ENCODE measurements around the gene ZNF816. TPM values are rescaled to one million over a fixed set of nuclear protein-coding genes. Genes with fewer than 3 reads are reported as not detected.
"Not testable (repeated sequence)": the region's sequence is repeated elsewhere in the genome, so short reads cannot be mapped to it uniquely, and the experiment has no call there.

ZNF816 gene
- total RNA-seq, 2 experiments from 2014 or later = 11.8 to 14.9 TPM

DNA sequence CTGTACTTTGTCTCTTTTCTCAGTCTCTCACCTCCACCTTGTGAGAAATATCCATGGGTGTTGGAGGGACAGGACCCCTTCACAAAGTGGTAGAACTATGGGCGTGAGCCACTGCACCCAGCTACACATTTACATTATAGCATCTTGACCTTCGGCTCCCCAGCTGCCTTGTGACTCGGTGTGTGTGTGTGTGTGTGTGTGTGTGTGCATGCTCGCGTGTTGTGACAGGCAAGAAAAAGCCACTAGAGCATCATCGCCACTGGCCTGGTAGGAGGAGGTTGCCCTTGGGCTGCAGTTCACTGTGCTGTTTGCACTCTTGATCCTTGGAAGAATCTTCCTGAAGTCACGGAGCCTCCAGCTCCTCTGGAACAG is 25.7 kb downstream of the ZNF816 start:
- DNase-seq = no peak
- H3K9me3 Mint-ChIP-seq = peaks cover 47% of the 10 kb centered on the region
- ChIA-PET CTCF (no interaction called here), POLR2A (no interaction called here)
- H3K27ac Mint-ChIP-seq = no peak overlapping the region
- H3K27me3 Mint-ChIP-seq = no peaks in the 10 kb centered on the region
- H3K4me1 Mint-ChIP-seq = peaks cover 17% of the 10 kb centered on the region
- no peak overlapping the region for H3K4me3 Mint-ChIP-seq
- H3K36me3 Mint-ChIP-seq (ENCODE audit: low read depth) = peaks cover 64% of the 10 kb centered on the region

DNA sequence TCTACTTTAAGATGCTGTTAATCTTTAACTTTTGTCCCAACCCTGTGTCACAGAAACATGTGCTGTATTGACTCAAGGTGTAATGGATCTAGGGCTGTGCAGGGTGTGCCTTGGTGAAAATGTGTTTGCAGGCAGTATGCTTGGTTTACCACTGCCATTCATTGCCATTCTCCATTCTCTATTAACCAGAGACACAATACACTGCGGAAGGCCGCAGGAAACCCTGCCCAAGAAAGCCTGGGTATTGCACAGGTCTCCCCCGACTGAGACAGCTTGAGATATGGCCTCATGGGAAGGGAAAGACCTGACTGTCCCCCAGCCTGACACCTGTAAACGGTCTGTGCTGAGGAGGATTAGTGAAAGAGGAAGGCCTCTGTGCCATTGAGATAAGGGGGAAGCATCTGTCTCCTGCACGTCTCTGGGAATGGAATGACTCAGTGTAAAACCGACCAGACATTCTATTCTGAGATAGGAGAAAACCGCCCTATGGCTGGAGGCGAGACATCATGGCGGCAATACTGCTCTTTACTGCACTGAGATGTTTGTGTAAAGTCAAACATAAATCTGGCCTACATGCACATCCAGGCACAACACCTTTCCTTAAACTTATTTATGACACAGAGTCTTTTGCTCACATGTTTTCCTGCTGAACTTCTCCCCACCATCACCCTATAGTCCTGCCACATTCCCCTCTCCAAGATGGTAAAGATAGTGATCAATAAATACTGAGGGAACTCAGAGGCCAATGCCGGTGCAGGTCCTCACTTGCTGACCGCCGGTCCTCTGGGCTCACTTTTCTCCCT is 26.3 kb downstream of the ZNF816 start:
- peaks cover 48% of the 10 kb centered on the region for H3K9me3 Mint-ChIP-seq
- H3K27ac Mint-ChIP-seq = no peak overlapping the region
- ChIA-PET POLR2A (no interaction called here), CTCF (no interaction called here)
- peaks cover 12% of the 10 kb centered on the region for H3K4me1 Mint-ChIP-seq
- no peaks in the 10 kb centered on the region for H3K27me3 Mint-ChIP-seq
- no peak for DNase-seq
- H3K4me3 Mint-ChIP-seq = no peak overlapping the region
- peaks cover 63% of the 10 kb centered on the region for H3K36me3 Mint-ChIP-seq (ENCODE audit: low read depth)

DNA sequence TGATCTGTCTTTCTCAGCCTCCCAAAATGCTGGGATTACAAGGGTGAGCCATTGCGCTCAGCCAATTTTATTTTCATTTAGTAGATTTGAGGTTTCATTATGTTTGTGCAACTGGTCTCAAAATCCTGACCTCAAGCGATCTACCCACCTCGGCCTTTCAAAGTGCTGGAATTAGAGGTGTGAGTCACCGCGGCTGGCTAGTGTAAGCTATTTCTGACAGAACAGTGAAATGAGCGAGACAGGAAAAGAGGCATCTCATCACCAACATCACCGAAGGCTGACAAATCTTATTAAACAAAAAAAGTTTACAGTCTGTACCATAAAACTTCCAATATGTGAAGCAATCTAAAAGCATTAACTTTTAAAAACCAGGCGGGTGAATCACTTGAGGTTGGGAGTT is 27.2 kb downstream of the ZNF816 start:
- peaks cover 62% of the 10 kb centered on the region for H3K36me3 Mint-ChIP-seq (ENCODE audit: low read depth)
- H3K4me3 Mint-ChIP-seq = no peak overlapping the region
- CTCF ChIA-PET = no interaction called here
- POLR2A ChIA-PET = no interaction called here
- H3K4me1 Mint-ChIP-seq = peaks cover 8% of the 10 kb centered on the region
- DNase-seq = no peak
- H3K9me3 Mint-ChIP-seq = peaks cover 43% of the 10 kb centered on the region
- H3K27ac Mint-ChIP-seq = no peak overlapping the region
- no peaks in the 10 kb centered on the region for H3K27me3 Mint-ChIP-seq

DNA sequence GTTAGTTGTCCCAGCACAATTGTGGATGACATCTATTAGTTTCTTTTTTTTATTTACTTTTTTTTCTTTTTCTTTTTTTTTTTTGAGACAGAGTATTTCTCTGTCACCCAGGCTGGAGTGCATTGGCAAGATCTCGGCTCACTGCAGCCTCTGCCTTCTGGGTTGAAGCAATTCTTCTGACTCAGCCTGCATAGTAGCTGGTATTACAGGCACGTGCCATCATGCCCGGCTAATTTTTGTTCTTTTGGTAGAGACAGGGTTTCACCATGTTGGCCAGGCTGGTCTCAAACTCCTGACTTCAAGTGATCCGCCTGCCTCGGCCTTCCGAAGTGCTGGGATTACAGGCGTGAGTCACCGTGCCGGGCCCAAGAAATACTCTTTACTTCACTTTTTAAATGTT is 38.0 kb downstream of the ZNF816 start:
- CTCF ChIA-PET, H3K4me3 Mint-ChIP-seq, POLR2A ChIA-PET, DNase-seq, H3K27ac Mint-ChIP-seq, H3K27me3 Mint-ChIP-seq: not testable (repeated sequence)
- Mint-ChIP-seq H3K4me1 (peaks cover 31% of the 10 kb centered on the region), H3K36me3 (ENCODE audit: low read depth) (peaks cover 56% of the 10 kb centered on the region), H3K9me3 (peaks cover 27% of the 10 kb centered on the region)

DNA sequence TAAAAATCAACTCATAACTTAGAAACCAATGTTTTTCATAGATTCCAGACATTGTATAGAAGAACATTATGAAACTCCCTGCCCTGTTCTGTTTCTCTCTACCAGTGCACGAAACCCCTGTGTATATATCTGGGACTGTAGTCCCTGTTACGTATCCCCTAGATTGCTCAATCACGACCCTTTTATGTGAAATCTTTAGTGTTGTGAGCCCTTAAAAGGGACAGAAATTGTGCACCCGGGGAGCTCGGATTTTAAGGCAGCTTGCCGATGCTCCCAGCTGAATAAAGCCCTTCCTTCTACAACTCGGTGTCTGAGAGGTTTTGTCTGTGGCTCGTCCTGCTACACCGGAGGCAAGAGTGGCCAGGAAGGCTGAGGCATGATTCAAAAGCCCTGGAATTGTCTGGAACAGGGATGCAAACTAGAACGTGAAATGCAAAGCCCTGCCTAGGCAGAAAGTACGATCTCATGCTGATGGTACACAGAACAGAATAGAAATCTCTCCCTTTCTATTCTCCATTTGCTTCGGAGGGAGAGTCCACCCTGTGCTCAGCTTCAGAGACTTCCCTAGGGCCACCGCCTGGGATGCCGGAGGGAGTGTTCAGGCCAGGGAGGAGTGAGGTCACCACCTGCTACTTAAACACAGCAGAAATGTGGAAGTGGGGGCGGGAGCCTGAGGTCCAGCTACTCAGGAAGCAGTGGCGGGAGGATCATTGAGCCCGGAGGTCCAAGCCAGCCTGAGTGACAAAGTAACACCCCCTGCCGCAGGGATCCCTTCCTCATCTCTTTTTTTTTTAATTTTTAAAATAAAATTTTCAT is 38.7 kb downstream of the ZNF816 start:
- Mint-ChIP-seq H3K4me1 (peaks cover 31% of the 10 kb centered on the region), H3K36me3 (ENCODE audit: low read depth) (peaks cover 49% of the 10 kb centered on the region), H3K9me3 (peaks cover 23% of the 10 kb centered on the region), H3K27me3 (no peaks in the 10 kb centered on the region), H3K27ac (peak overlapping the region; percentile 91), H3K4me3 (peak overlapping the region; percentile 91)
- POLR2A ChIA-PET = no interaction called here
- DNase-seq = no peak
- CTCF ChIA-PET = no interaction called here

DNA sequence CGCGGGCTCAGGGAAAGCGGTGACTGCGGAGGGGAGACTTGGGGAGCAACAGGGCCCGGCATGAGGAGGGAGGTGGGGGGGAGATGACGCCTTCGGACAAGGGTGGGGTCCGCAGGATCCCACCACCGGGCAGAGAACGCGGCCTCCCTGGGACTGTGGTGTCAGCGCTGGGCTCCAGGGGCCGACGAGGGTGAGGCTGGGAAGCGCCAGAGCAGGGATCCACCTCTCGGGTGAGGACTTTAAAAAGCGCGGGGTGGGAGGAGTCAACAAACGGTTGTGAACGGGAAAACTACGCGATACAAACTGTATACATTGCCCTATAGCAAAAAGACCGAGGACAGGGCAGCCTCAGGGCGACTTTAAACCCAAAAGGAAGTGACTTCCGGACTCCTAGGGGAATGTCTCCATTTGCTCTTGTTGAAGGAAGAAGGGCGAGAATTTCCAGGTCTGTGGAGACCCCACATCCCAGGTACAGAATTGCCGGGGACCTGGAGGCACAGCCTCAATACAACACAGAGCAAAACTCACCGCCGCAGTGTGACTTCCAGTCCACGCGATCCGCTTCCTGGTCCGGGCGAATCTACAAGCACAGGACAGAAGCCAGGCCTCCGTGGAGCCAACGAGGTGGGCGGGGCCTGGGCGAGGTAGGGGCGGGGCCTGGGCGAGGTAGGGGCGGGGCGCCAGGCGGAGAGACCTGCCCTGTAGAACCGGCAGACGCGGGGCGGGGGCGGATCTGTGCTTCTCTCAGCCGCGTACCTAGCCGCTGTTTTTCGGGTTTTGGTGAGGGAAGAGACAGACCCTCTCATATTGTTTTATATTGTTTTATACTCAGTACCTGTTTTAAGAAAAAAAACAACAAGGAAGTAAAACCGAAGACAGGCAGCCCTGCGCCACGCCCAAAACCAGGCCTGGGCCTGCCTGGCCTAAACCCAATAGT is 39.6 kb downstream of the ZNF816 start, which contains the start of gene ZNF888:
Gene ZNF888 (minus strand): TSS at position 588 of the 937 bp plus-strand sequence. CDS start 5,555 bp downstream, outside the sequence.
- POLR2A ChIA-PET = no interaction called here

DNA sequence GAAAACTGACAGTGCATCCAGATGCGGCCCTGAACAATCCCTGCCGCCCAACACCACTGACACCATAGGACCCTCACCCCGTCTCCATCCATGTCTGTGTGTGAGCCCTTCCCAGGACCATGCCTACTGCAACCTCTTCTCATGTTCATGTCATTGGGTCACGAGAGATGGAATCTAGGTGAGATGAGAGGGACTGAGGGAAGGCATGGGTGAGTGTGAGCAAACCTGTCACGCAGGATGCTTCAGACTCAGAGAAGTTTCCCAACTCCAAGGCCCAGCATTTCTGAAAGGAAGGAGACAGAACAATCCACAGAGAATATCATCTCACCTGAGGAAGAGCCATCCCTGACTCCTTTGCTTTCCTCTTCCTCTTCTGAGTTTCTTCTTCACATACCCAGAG is 45.1 kb downstream of the ZNF816 start:
- Mint-ChIP-seq H3K9me3 (peaks cover 11% of the 10 kb centered on the region), H3K27ac (peak overlapping the region; percentile 21), H3K4me3 (no peak overlapping the region), H3K27me3 (no peaks in the 10 kb centered on the region), H3K4me1 (peaks cover 14% of the 10 kb centered on the region), H3K36me3 (ENCODE audit: low read depth) (peaks cover 65% of the 10 kb centered on the region)
- POLR2A ChIA-PET = no interaction called here
- no peak for DNase-seq
- CTCF ChIA-PET = no interaction called here

More for the DNA sequence above, 39.6 kb downstream of the ZNF816 start, which contains the start of gene ZNF888:
- no peaks in the 10 kb centered on the region for H3K27me3 Mint-ChIP-seq
- CTCF ChIA-PET = no interaction called here
- peak; percentile 91 for DNase-seq
- peaks cover 31% of the 10 kb centered on the region for H3K4me1 Mint-ChIP-seq
- peak within 1 kb of the TSS; percentile 91 for H3K27ac Mint-ChIP-seq
- H3K4me3 Mint-ChIP-seq = peak within 1 kb of the TSS; percentile 91
- H3K36me3 Mint-ChIP-seq (ENCODE audit: low read depth) = peaks cover 41% of the 10 kb centered on the region
- peaks cover 17% of the 10 kb centered on the region for H3K9me3 Mint-ChIP-seq

DNA sequence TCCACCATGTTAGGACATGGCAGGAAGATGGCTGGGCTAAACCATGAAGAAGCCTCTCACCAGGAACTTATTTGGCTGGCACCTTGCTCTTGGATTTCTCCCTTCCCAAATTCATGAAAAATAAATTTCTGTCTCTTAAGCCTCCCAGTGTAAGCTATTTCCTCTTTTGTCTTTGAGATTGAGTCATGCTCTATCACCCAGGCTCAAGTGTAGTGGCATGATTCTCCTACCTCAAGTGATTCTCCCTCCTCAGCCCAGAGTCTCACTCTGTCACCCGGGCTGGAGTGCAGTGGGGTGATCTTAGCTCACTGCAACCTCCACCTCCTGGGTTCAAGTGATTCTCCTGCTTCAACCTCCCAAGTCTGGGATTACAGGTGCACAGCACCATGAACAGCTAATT is 52.0 kb downstream of the ZNF816 start:
- H3K36me3 Mint-ChIP-seq (ENCODE audit: low read depth) = peaks cover 74% of the 10 kb centered on the region
- H3K4me3 Mint-ChIP-seq = no peak overlapping the region
- ChIA-PET CTCF (no interaction called here), POLR2A (no interaction called here)
- H3K9me3 Mint-ChIP-seq = peaks cover 43% of the 10 kb centered on the region
- no peak for DNase-seq
- no peaks in the 10 kb centered on the region for H3K4me1 Mint-ChIP-seq
- H3K27me3 Mint-ChIP-seq = no peaks in the 10 kb centered on the region
- H3K27ac Mint-ChIP-seq = no peak overlapping the region

DNA sequence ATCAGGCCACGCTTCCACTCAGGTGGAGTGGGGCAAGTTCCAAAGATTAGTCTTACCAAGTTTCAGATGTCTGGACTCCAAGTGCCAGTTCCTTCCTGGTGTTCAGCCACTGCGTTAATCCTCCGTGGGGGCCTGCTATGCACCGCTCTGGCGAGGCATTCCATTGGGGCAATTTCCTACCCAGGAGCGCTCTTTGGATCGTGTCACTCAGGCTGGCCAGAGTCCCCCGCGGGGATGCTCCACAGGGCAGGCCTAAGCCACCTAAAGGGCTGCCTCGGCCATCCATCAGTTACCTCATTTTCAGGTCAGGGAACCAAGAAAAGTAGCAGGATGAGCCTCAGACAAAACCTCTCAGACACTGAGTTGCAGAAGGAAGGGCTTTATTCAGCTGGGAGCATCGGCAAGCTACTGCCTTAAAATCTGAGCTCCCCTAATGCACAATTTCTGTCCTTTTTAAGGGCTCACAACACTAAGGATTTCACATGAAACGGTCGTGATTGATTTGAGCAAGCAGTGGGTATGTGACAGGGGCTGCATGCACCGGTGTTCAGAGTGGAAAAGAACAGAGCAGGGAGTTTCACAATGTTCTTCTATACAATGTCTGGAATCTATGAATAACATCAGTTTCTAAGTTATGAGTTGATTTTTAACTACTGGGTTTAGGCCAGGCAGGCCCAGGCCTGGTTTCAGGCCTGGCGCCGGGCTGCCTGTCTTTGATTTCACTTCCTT is 58.5 kb downstream of the ZNF816 start:
- Mint-ChIP-seq H3K36me3 (ENCODE audit: low read depth) (peaks cover 41% of the 10 kb centered on the region), H3K9me3 (peaks cover 52% of the 10 kb centered on the region)
- DNase-seq, CTCF ChIA-PET, H3K27me3 Mint-ChIP-seq, H3K27ac Mint-ChIP-seq, H3K4me1 Mint-ChIP-seq, POLR2A ChIA-PET, H3K4me3 Mint-ChIP-seq: not testable (repeated sequence)

DNA sequence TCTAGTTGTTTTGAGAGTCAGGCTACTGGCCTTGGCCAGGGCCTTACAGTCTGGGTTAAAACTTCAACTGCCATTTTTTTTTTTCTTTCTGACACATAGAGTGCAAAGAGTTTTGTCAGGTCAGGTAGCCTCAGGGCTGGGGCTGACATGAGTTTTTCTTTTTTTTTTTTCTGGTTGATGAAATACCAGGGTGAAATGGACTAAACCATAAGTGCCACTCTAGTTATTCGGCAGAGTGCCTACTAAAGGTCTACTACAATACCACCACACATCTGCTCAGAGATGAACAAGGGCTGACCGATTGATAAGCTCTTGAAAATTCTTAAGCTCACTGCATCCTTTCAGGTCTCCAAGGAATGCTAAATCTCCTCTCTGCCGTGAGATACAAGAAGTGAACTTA is 60.8 kb downstream of the ZNF816 start:
- no peak for DNase-seq
- Mint-ChIP-seq H3K27me3 (no peaks in the 10 kb centered on the region), H3K9me3 (peaks cover 43% of the 10 kb centered on the region), H3K36me3 (ENCODE audit: low read depth) (peaks cover 42% of the 10 kb centered on the region), H3K4me1 (peaks cover 8% of the 10 kb centered on the region), H3K27ac (no peak overlapping the region), H3K4me3 (no peak overlapping the region)
- ChIA-PET CTCF (no interaction called here), POLR2A (no interaction called here)
